ENCODE measurements around the gene NXPH2.

NXPH2 gene

GRCh38 chr2:138707392-138708074 lies 72.7 kb downstream of the NXPH2 start:
- no peaks in the 10 kb centered on the region for H4K20me1 ChIP-seq (ENCODE audit: insufficient read depth, low read length)
- H3K9ac ChIP-seq (ENCODE audit: low read length): no peak overlapping the region
- H3K9me2 ChIP-seq (ENCODE audit: low read depth, low read length): no peaks in the 10 kb centered on the region
- H3K27me3 ChIP-seq (ENCODE audit: insufficient read depth, low read length): no peaks in the 10 kb centered on the region
- H3K79me2 ChIP-seq (ENCODE audit: insufficient read depth, low read length): no peaks in the 10 kb centered on the region
- H3K4me1 ChIP-seq (ENCODE audit: insufficient read depth, low read length, severe bottlenecking): no peaks in the 10 kb centered on the region
- no peaks in the 10 kb centered on the region for H3F3A ChIP-seq (ENCODE audit: insufficient read depth, low read length)
- no peaks in the 10 kb centered on the region for H3K9me3 ChIP-seq (ENCODE audit: low read length)
- H3K4me3 ChIP-seq (ENCODE audit: low read depth, low read length, poor library complexity, severe bottlenecking): no peak overlapping the region
- no peak overlapping the region for H3K4me2 ChIP-seq (ENCODE audit: low read length)
- H3K36me3 ChIP-seq (ENCODE audit: insufficient read depth, low read length): no peaks in the 10 kb centered on the region
- no peak overlapping the region for H2AFZ ChIP-seq (ENCODE audit: low read length)
- TF ChIP-seq CTCF (IDR thresholded peaks at IDR 0.05; ENCODE audit: low read length): no peak
- TF ChIP-seq EZH2 (IDR thresholded peaks at IDR 0.05; ENCODE audit: borderline replicate concordance, low read length): no peak
- H3K27ac ChIP-seq (ENCODE audit: low read depth, low read length, poor library complexity, severe bottlenecking): no peak overlapping the region

GRCh38 chr2:138703242-138703641 lies 76.9 kb downstream of the NXPH2 start:
- H3K36me3 ChIP-seq (ENCODE audit: insufficient read depth, low read length): no peaks in the 10 kb centered on the region
- no peaks in the 10 kb centered on the region for H3K27me3 ChIP-seq (ENCODE audit: insufficient read depth, low read length)
- H3K9ac ChIP-seq (ENCODE audit: low read length): no peak overlapping the region
- no peak overlapping the region for H3K4me2 ChIP-seq (ENCODE audit: low read length)
- no peak overlapping the region for H2AFZ ChIP-seq (ENCODE audit: low read length)
- H3K27ac ChIP-seq (ENCODE audit: low read depth, low read length, poor library complexity, severe bottlenecking): no peak overlapping the region
- H4K20me1 ChIP-seq (ENCODE audit: insufficient read depth, low read length): no peaks in the 10 kb centered on the region
- H3K9me2 ChIP-seq (ENCODE audit: low read depth, low read length): no peaks in the 10 kb centered on the region
- no peaks in the 10 kb centered on the region for H3K4me1 ChIP-seq (ENCODE audit: insufficient read depth, low read length, severe bottlenecking)
- no peak overlapping the region for H3K4me3 ChIP-seq (ENCODE audit: low read depth, low read length, poor library complexity, severe bottlenecking)
- no peaks in the 10 kb centered on the region for H3K9me3 ChIP-seq (ENCODE audit: low read length)
- H3K79me2 ChIP-seq (ENCODE audit: insufficient read depth, low read length): no peaks in the 10 kb centered on the region
- TF ChIP-seq CTCF (IDR thresholded peaks at IDR 0.05; ENCODE audit: low read length) (no peak), EZH2 (IDR thresholded peaks at IDR 0.05; ENCODE audit: borderline replicate concordance, low read length) (no peak)
- no peaks in the 10 kb centered on the region for H3F3A ChIP-seq (ENCODE audit: insufficient read depth, low read length)

GRCh38 chr2:138700716-138701115 lies 79.5 kb downstream of the NXPH2 start:
- Histone ChIP-seq H3K9ac (ENCODE audit: low read length) (no peak overlapping the region), H3F3A (ENCODE audit: insufficient read depth, low read length) (no peaks in the 10 kb centered on the region), H3K9me2 (ENCODE audit: low read depth, low read length) (no peaks in the 10 kb centered on the region), H3K4me1 (ENCODE audit: insufficient read depth, low read length, severe bottlenecking) (no peaks in the 10 kb centered on the region), H2AFZ (ENCODE audit: low read length) (no peak overlapping the region), H3K4me2 (ENCODE audit: low read length) (no peak overlapping the region), H3K27ac (ENCODE audit: low read depth, low read length, poor library complexity, severe bottlenecking) (no peak overlapping the region), H3K27me3 (ENCODE audit: insufficient read depth, low read length) (no peaks in the 10 kb centered on the region), H3K36me3 (ENCODE audit: insufficient read depth, low read length) (no peaks in the 10 kb centered on the region), H4K20me1 (ENCODE audit: insufficient read depth, low read length) (no peaks in the 10 kb centered on the region), H3K4me3 (ENCODE audit: low read depth, low read length, poor library complexity, severe bottlenecking) (no peak overlapping the region), H3K79me2 (ENCODE audit: insufficient read depth, low read length) (no peaks in the 10 kb centered on the region), H3K9me3 (ENCODE audit: low read length) (no peaks in the 10 kb centered on the region)
- TF ChIP-seq CTCF (IDR thresholded peaks at IDR 0.05; ENCODE audit: low read length) (no peak), EZH2 (IDR thresholded peaks at IDR 0.05; ENCODE audit: borderline replicate concordance, low read length) (no peak)
